ENCODE measurements around the gene CRHR2. TPM values are rescaled to one million over a fixed set of nuclear protein-coding genes. Genes with fewer than 3 reads are reported as not detected.

CRHR2 gene
- total and polyA plus RNA-seq, 2 of the 4 experiments (the other 2 are of a cell fraction): not detected

- Histone ChIP-seq H2AK9ac (replicated peaks; ENCODE audit: low read depth, low read length, poor library complexity) (no peak overlapping the region), H4K91ac (ENCODE audit: insufficient read depth, low read depth, low read length) (no peak overlapping the region), H2AFZ (replicated peaks; ENCODE audit: low read length, poor library complexity) (no peak overlapping the region), H3K4ac (ENCODE audit: low read depth, low read length) (no peak overlapping the region), H2BK120ac (ENCODE audit: low read depth, low read length) (no peak overlapping the region), H3K18ac (ENCODE audit: low read depth, low read length) (no peak overlapping the region), H3K4me1 (ENCODE audit: control insufficient read depth, insufficient read depth, low read length) (no peaks in the 10 kb centered on the region), H3K79me1 (ENCODE audit: low read depth in 1 of 2, low read length in 2 of 2) (no peaks in the 10 kb centered on the region), H2BK5ac (ENCODE audit: low read depth, low read length, poor library complexity, severe bottlenecking) (no peak overlapping the region), H2BK20ac (ENCODE audit: low read depth, low read length) (no peak overlapping the region), H4K8ac (ENCODE audit: low read depth in 2 of 2, low read length in 2 of 2) (no peak overlapping the region), H3K27ac (ENCODE audit: insufficient read depth, low read length) (no peak overlapping the region), H4K20me1 (ENCODE audit: insufficient read depth, low read length) (no peaks in the 10 kb centered on the region), H3K9ac (ENCODE audit: low read depth, low read length) (no peak overlapping the region), H3K9me3 (ENCODE audit: control insufficient read depth, insufficient read depth, low read length) (no peaks in the 10 kb centered on the region), H3K56ac (ENCODE audit: extremely low read depth, insufficient read depth, low read length) (no peak overlapping the region), H2AK5ac (ENCODE audit: low read depth, low read length) (no peak overlapping the region), H3K27me3 (ENCODE audit: control insufficient read depth, insufficient read depth, low read length) (peaks cover 45% of the 10 kb centered on the region), H3K23ac (ENCODE audit: low read depth, low read length) (no peak overlapping the region), H3K36me3 (ENCODE audit: control insufficient read depth, insufficient read depth, low read length) (no peaks in the 10 kb centered on the region), H3K14ac (replicated peaks; ENCODE audit: low read depth, low read length) (no peak overlapping the region), H3K4me2 (ENCODE audit: low read depth, low read length) (no peak overlapping the region), H3K9me1 (ENCODE audit: insufficient read depth, low read length) (no peaks in the 10 kb centered on the region), H4K5ac (ENCODE audit: low read depth, low read length) (no peak overlapping the region), H2BK15ac (ENCODE audit: low read depth, low read length) (no peak overlapping the region), H3K4me3 (ENCODE audit: insufficient read depth, low read depth, low read length) (no peak overlapping the region)
- DNase-seq: no peak
- no peak for TF ChIP-seq MAZ (IDR thresholded peaks at IDR 0.05; ENCODE audit: borderline replicate concordance, low read depth, low read length)
- no TSS peak for BruUV-seq (replicated peaks)
- no peak for ATAC-seq (ENCODE audit: low read depth)
- 100% methylated on average over 1 of the region's 1 CpG; no CpG with 5 or more reads in 1 of the 2 experiments for WGBS, 2 experiments (ENCODE audit: extremely low coverage in 2 of 2, insufficient read length in 1 of 2)
- ChIA-PET POLR2A (ENCODE audit: unreplicated experiment) (no interaction called here), CTCF (no interaction called here)
- in situ Hi-C loops (cut with MboI; ENCODE audit: low sequenced_read_pairs): no loop called here
- dilution Hi-C loops (cut with HindIII; ENCODE audit: low sequenced_read_pairs, unreplicated experiment): no loop called here
- intact Hi-C loops (cut with micrococcal nuclease): no loop called here
Measured at GRCh38 chr7:30702200-30702599, 19.9 kb upstream of the CRHR2 start.
